ENCODE results near the gene AKR1E2. TPM values are rescaled to one million over a fixed set of nuclear protein-coding genes. Genes with fewer than 3 reads are reported as not detected.
A peak's percentile ranks its signal among the peaks of the same experiment; 100 is the strongest.

Gene AKR1E2
- total RNA-seq, 1 donor from 2014 or later = 7.4 TPM

- H3K9me3 Mint-ChIP-seq (ENCODE audit: low read depth) = peaks cover 7% of the 10 kb centered on the region
- H3K27ac Mint-ChIP-seq = peak overlapping the region; percentile 57
- peaks cover 3% of the 10 kb centered on the region for H3K36me3 Mint-ChIP-seq (ENCODE audit: insufficient read depth)
- peak overlapping the region; percentile 66 for H3K4me3 Mint-ChIP-seq (ENCODE audit: low read depth)
- H3K4me1 Mint-ChIP-seq (ENCODE audit: low read depth) = no peaks in the 10 kb centered on the region
- H3K27me3 Mint-ChIP-seq = peaks cover 13% of the 10 kb centered on the region
- no peak for DNase-seq (ENCODE audit: low spot score, unreplicated experiment)
- TF ChIP-seq, protein P1, sequence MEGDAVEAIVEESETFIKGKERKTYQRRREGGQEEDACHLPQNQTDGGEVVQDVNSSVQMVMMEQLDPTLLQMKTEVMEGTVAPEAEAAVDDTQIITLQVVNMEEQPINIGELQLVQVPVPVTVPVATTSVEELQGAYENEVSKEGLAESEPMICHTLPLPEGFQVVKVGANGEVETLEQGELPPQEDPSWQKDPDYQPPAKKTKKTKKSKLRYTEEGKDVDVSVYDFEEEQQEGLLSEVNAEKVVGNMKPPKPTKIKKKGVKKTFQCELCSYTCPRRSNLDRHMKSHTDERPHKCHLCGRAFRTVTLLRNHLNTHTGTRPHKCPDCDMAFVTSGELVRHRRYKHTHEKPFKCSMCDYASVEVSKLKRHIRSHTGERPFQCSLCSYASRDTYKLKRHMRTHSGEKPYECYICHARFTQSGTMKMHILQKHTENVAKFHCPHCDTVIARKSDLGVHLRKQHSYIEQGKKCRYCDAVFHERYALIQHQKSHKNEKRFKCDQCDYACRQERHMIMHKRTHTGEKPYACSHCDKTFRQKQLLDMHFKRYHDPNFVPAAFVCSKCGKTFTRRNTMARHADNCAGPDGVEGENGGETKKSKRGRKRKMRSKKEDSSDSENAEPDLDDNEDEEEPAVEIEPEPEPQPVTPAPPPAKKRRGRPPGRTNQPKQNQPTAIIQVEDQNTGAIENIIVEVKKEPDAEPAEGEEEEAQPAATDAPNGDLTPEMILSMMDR (IDR thresholded peaks at IDR 0.05; ENCODE audit: unreplicated experiment) = no peak
These were observed 851 bp downstream of the AKR1E2 start for GRCh38 chr10:4826792-4827324.

- Mint-ChIP-seq H3K27me3 (peaks cover 13% of the 10 kb centered on the region), H3K27ac (no peak overlapping the region), H3K9me3 (ENCODE audit: low read depth) (peaks cover 7% of the 10 kb centered on the region), H3K4me1 (ENCODE audit: low read depth) (no peaks in the 10 kb centered on the region), H3K36me3 (ENCODE audit: insufficient read depth) (peaks cover 3% of the 10 kb centered on the region), H3K4me3 (ENCODE audit: low read depth) (peak overlapping the region; percentile 11)
- TF ChIP-seq, protein P1 (IDR thresholded peaks at IDR 0.05; ENCODE audit: unreplicated experiment) = no peak
- no peak for DNase-seq (ENCODE audit: low spot score, unreplicated experiment)
These were observed 2.0 kb downstream of the AKR1E2 start for GRCh38 chr10:4828005-4828404.

- H3K4me1 Mint-ChIP-seq (ENCODE audit: low read depth) = no peaks in the 10 kb centered on the region
- H3K4me3 Mint-ChIP-seq (ENCODE audit: low read depth) = no peak overlapping the region
- peaks cover 3% of the 10 kb centered on the region for H3K9me3 Mint-ChIP-seq (ENCODE audit: low read depth)
- DNase-seq (ENCODE audit: low spot score, unreplicated experiment) = no peak
- TF ChIP-seq, protein P1 (IDR thresholded peaks at IDR 0.05; ENCODE audit: unreplicated experiment) = no peak
- H3K27me3 Mint-ChIP-seq = peaks cover 11% of the 10 kb centered on the region
- H3K36me3 Mint-ChIP-seq (ENCODE audit: insufficient read depth) = peaks cover 3% of the 10 kb centered on the region
- no peak overlapping the region for H3K27ac Mint-ChIP-seq
These were observed 4.5 kb downstream of the AKR1E2 start for GRCh38 chr10:4830551-4830950.

DNA sequence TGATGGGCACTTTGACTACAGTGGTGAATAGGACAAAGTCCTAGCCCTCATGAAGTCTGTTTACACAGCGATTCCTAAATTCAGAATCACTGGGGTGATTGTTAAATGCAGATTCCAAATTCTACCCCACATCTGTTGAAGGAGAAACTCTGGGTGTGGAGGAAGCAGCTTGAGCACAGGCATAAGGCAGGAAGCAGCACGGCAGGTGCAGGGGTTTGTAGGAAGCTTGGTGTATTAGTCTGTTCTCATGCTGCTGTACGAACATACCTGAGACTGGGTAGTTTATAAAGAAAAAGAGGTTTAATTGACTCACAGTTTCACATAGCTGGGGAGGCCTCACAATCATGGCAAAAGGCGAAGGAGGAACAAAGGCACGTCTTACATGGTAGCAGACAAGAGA lies 5.1 kb downstream of the AKR1E2 start:
- no peak for DNase-seq (ENCODE audit: low spot score, unreplicated experiment)
- H3K9me3 Mint-ChIP-seq (ENCODE audit: low read depth) = no peaks in the 10 kb centered on the region
- peaks cover 1% of the 10 kb centered on the region for H3K36me3 Mint-ChIP-seq (ENCODE audit: insufficient read depth)
- H3K4me3 Mint-ChIP-seq (ENCODE audit: low read depth) = no peak overlapping the region
- H3K27me3 Mint-ChIP-seq = peaks cover 8% of the 10 kb centered on the region
- TF ChIP-seq, protein P1 (IDR thresholded peaks at IDR 0.05; ENCODE audit: unreplicated experiment) = no peak
- no peaks in the 10 kb centered on the region for H3K4me1 Mint-ChIP-seq (ENCODE audit: low read depth)
- H3K27ac Mint-ChIP-seq = no peak overlapping the region

- Mint-ChIP-seq H3K4me1 (ENCODE audit: low read depth) (no peaks in the 10 kb centered on the region), H3K36me3 (ENCODE audit: insufficient read depth) (peaks cover 3% of the 10 kb centered on the region), H3K27me3 (no peaks in the 10 kb centered on the region), H3K9me3 (ENCODE audit: low read depth) (no peaks in the 10 kb centered on the region), H3K4me3 (ENCODE audit: low read depth) (no peak overlapping the region), H3K27ac (no peak overlapping the region)
- TF ChIP-seq, protein P1 (IDR thresholded peaks at IDR 0.05; ENCODE audit: unreplicated experiment) = no peak
- DNase-seq (ENCODE audit: low spot score, unreplicated experiment) = no peak
These were observed 7.3 kb downstream of the AKR1E2 start for GRCh38 chr10:4833286-4833685.
